WTC11 (cell line): ENCODE measurements around the gene ZNF423.

Experiments used
- ATF2 ChIP-seq: sonication (generic); formaldehyde crosslinking; IDR thresholded peaks from 2 replicates; pipeline ENCODE4 v1.8.1; 2022; ENCODE audit warnings: low read depth, missing genetic modification reagents, borderline replicate concordance
- CTCF ChIP-seq: fragments of 200-600 bp; IDR thresholded peaks from 2 replicates; pipeline ENCODE4 v1.8.0; 2022; ENCODE audit warnings: antibody characterized with exemption
- E2F4 ChIP-seq: sonication (generic); formaldehyde crosslinking; IDR thresholded peaks from 2 replicates; pipeline ENCODE4 v1.8.1; 2022; ENCODE audit warnings: low read depth, mild to moderate bottlenecking, moderate library complexity, missing genetic modification reagents, borderline replicate concordance
- FOXP4 ChIP-seq: sonication (generic); formaldehyde crosslinking; IDR thresholded peaks from 2 replicates; pipeline ENCODE4 v1.8.0; 2022; ENCODE audit warnings: mild to moderate bottlenecking, missing genetic modification reagents
- SP1 ChIP-seq: sonication (generic); formaldehyde crosslinking; conservative IDR thresholded peaks from 2 replicates; pipeline ENCODE4 v1.8.1; 2022; ENCODE audit warnings: missing genetic modification reagents
- ZNF263 ChIP-seq: sonication (generic); formaldehyde crosslinking; IDR thresholded peaks from 2 replicates; pipeline ENCODE4 v1.8.1; 2022; ENCODE audit warnings: low read depth, mild to moderate bottlenecking, moderate library complexity, missing genetic modification reagents

GRCh38 chr16:49816875-49817274 lies 39.0 kb downstream of the ZNF423 start:
- TF ChIP-seq FOXP4 (CRISPR knock-in tag) (no peak), CTCF (no peak), ZNF263 (CRISPR knock-in tag) (no peak), SP1 (CRISPR knock-in tag) (no peak), ATF2 (no peak), E2F4 (CRISPR knock-in tag) (no peak)
